B cell (primary cell): ENCODE measurements around the gene ATG4B. TPM values are rescaled to one million over a fixed set of nuclear protein-coding genes. Genes with fewer than 3 reads are reported as not detected.

Experiments
- ATAC-seq: fragments of 200-7000 bp; cut with Tn5 transposase; one replicate; pipeline ENCODE4 v1.10.0; 2021; ENCODE audit warnings: low read depth, mild to moderate bottlenecking, moderate number of reproducible peaks, moderate library complexity
- CTCF ChIA-PET: fragments of 350-600 bp; sonication (Branson Sonifier 250); formaldehyde crosslinking; loops from one replicate; lab custom pipeline; 2021; ENCODE audit warnings: antibody characterized with exemption, inconsistent platforms; lab: Charles Lee
- POLR2A ChIA-PET: fragments of 350-600 bp; sonication (Branson Sonifier 250); formaldehyde crosslinking; loops from one replicate; lab custom pipeline; 2021; ENCODE audit warnings: antibody characterized with exemption; lab: Charles Lee
- DNase-seq: peaks from one replicate; pipeline ENCODE4 v3.0.0; 2013
- H2AFZ ChIP-seq: 2 replicates; pipeline ENCODE4 v1.6.1; 2012; ENCODE audit warnings: mild to moderate bottlenecking, low read depth, low read length; ENCODE audit not compliant: insufficient read depth, poor library complexity, severe bottlenecking
- H3K27ac ChIP-seq, 2 donors: 1 replicate in 1 of 2; 2 replicates in 1 of 2; pipeline ENCODE4 v1.5.1; 2012 to 2013; ENCODE audit warnings: low read length in 2 of 2, mild to moderate bottlenecking in 2 of 2, moderate library complexity in 1 of 2
- H3K27me3 ChIP-seq, 4 experiments: fragments of 200-600 bp in 1 of 4; sonication (generic) in 1 of 4; replicated peaks in 1 of 4; 1 replicate in 2 of 4; 2 replicates in 2 of 4; pipeline versions ENCODE4 v1.6.1 to v1.7.0; 2013 to 2016; ENCODE audit warnings: low read length in 3 of 4, mild to moderate bottlenecking in 2 of 4, mixed read lengths in 1 of 4, moderate library complexity in 1 of 4; ENCODE audit not compliant: insufficient read depth in 4 of 4, control insufficient read depth in 3 of 4; ENCODE audit errors: control extremely low read depth in 1 of 4
- H3K36me3 ChIP-seq, 2 experiments: replicated peaks in 1 of 2; 1 replicate in 1 of 2; 2 replicates in 1 of 2; pipeline versions ENCODE4 v1.6.1 to v1.7.1; 2013; ENCODE audit warnings: low read length in 1 of 2; ENCODE audit not compliant: insufficient read depth in 2 of 2, control insufficient read depth in 1 of 2; ENCODE audit errors: control extremely low read depth in 1 of 2, extremely low read depth in 1 of 2
- H3K4me1 ChIP-seq, 2 donors: fragments of 200-600 bp in 1 of 2; sonication (generic) in 1 of 2; 1 replicate in 1 of 2; 2 replicates in 1 of 2; pipeline versions ENCODE4 v1.5.1 to v1.6.1; 2013 to 2017; ENCODE audit warnings: low read length in 2 of 2; ENCODE audit not compliant: control insufficient read depth in 2 of 2, insufficient read depth in 2 of 2
- H3K4me2 ChIP-seq: replicated peaks from 2 replicates; pipeline ENCODE3; 2012; ENCODE audit warnings: mild to moderate bottlenecking, low read depth, low read length; ENCODE audit not compliant: poor library complexity, severe bottlenecking
- H3K4me3 ChIP-seq, 5 experiments: fragments of 200-600 bp in 1 of 5; sonication (generic) in 1 of 5; 1 replicate in 3 of 5; 2 replicates in 2 of 5; pipeline versions ENCODE4 v1.5.1 to v1.7.0; 2011 to 2016; ENCODE audit warnings: low read length in 4 of 5, mild to moderate bottlenecking in 4 of 5, low read depth in 2 of 5, control low read depth in 1 of 5, moderate library complexity in 1 of 5; ENCODE audit not compliant: insufficient read depth in 1 of 5; ENCODE audit errors: control extremely low read depth in 1 of 5, extremely low read depth in 1 of 5
- H3K79me2 ChIP-seq: fragments of 200-600 bp; sonication (generic); one replicate; pipeline ENCODE4 v1.6.0; 2016; ENCODE audit warnings: low read length; ENCODE audit not compliant: control insufficient read depth, insufficient read depth
- H3K9ac ChIP-seq: fragments of 200-600 bp; sonication (generic); 2 replicates; pipeline ENCODE4 v1.6.1; 2017; ENCODE audit warnings: mild to moderate bottlenecking, low read length, moderate library complexity
- H3K9me3 ChIP-seq, 3 donors: one replicate each; pipeline versions ENCODE4 v1.6.1 to v1.7.1; 2013; ENCODE audit warnings: low read length in 2 of 3; ENCODE audit not compliant: control insufficient read depth in 2 of 3, insufficient read depth in 1 of 3; ENCODE audit errors: control extremely low read depth in 1 of 3
- H4K20me1 ChIP-seq: 2 replicates; pipeline ENCODE4 v1.6.0; 2012; ENCODE audit warnings: mild to moderate bottlenecking, low read length; ENCODE audit not compliant: insufficient read depth, control insufficient read depth, poor library complexity, severe bottlenecking
- H3K27ac Mint-ChIP-seq: one replicate; pipeline ENCODE4 v1.8.0; 2021; ENCODE audit warnings: mixed read lengths
- H3K27me3 Mint-ChIP-seq: one replicate; pipeline ENCODE4 v1.8.0; 2021; ENCODE audit warnings: mixed read lengths
- H3K4me1 Mint-ChIP-seq: one replicate; pipeline ENCODE4 v1.8.0; 2021; ENCODE audit warnings: mixed read lengths
- H3K4me3 Mint-ChIP-seq: one replicate; pipeline ENCODE4 v1.8.0; 2021; ENCODE audit warnings: mixed read lengths
- H3K9me3 Mint-ChIP-seq: one replicate; pipeline ENCODE4 v1.8.0; 2022; ENCODE audit warnings: mixed read lengths; ENCODE audit not compliant: insufficient read depth
- EZH2 ChIP-seq: IDR thresholded peaks from 2 replicates; pipeline ENCODE4 v1.6.1; 2012; ENCODE audit warnings: borderline replicate concordance, low read depth, mild to moderate bottlenecking, moderate library complexity, low read length; ENCODE audit not compliant: insufficient read depth, poor library complexity, severe bottlenecking
- WGBS: methylation state at CpG from one replicate; pipeline ENCODE4 v1.1.5; 2013; ENCODE audit warnings: missing lambda C conversion rate; ENCODE audit not compliant: insufficient coverage; 5-methylcytosine and 5-hydroxymethylcytosine counted together
- intact Hi-C: fragments of 100-400 bp; cut with micrococcal nuclease; formaldehyde crosslinking; loops from one replicate; pipeline ENCODE4 v1.10.0; 2022
- polyA plus RNA-seq: library from polyadenylated mRNA; depleted of rRNA; stranded (reverse); fragments of >200 nt; gene quantifications from 2 replicates; pipeline ENCODE4 v1.2.3, GENCODE V29; 2012
- total RNA-seq, 2 donors: library from RNA; stranded (reverse); fragments of 120-200 nt in 1 of 2; gene quantifications; 1 replicate in 1 of 2; 2 replicates in 1 of 2; pipeline versions ENCODE4 v1.2.3 to v1.2.4, GENCODE V29; 2013 to 2022
- TF ChIP-seq, protein P1 (sequence below): fragments of 200-600 bp; IDR thresholded peaks from one replicate; pipeline ENCODE4 v1.8.0; 2022; ENCODE audit warnings: antibody characterized with exemption, mild to moderate bottlenecking

Gene ATG4B
- total and polyA plus RNA-seq, 2 donors (not counting 1 experiment from before 2014, with no cell fraction given): 130 TPM

DNA sequence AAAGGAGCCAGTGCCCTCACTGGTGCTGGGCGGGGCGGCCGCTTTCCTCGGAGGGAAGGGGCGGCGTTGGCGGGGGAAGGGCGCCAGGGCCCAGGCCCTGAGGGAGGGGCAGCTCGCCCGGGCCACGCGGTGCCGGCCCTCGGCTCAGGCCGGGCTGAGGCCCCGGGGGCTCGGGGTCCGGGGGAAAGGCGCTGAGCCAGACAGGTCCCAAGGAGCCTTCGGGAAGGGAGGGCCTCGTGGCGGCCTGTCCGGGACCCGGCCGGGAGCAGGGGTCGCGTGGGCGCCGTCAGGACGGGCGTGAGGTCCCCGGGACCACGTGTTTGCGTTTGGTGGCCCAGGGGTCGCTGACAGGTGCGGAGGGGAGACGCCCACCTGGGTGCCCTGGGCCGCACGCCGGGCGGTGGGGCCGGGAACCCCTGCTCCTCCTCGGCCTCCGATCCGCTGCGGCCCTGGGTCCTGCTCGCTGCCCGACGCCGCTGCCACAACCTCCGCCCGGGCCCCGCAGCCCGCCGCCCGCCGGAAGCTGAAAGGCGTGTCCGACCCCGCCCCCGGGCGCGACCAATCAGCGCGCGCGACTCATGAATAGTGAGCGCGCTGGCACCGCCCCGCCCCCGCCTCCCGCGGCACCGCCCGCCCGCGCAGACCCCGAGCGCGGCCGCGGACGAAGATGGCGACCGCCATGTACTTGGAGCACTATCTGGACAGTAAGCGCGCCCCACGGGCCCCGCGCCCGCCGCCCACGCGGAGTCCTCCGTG, 64.1 kb downstream of the ATG4B start, which contains the start of gene ING5:
Gene ING5 (plus strand): TSS at position 641 of the 756 bp plus-strand sequence. CDS start 27 bp downstream, at position 668.
- DNase-seq: peak; percentile 97
- ChIA-PET CTCF (interaction anchor here (0.6 to 3.7 kb wide), 10 partner anchors 13 to 387 kb away, joined by 3 to 41 read pairs (median 4); partner anchors contain the start of genes ATG4B, D2HGDH, DTYMK and HDLBP), POLR2A (interaction anchor here (0.5 to 3.5 kb wide), 7 partner anchors 13 to 386 kb away, joined by 3 to 30 read pairs (median 12); partner anchors contain the start of genes ATG4B, D2HGDH, DTYMK and HDLBP)
- no peaks in the 10 kb centered on the region for H3K27me3 Mint-ChIP-seq
- Histone ChIP-seq H4K20me1 (peaks cover 18% of the 10 kb centered on the region), H3K27ac (peak within 1 kb of the TSS; percentile 87 to 89), H3K79me2 (peaks cover 33% of the 10 kb centered on the region), H3K4me2 (peak within 1 kb of the TSS; percentile 99), H3K4me3 (peak within 1 kb of the TSS; percentile 15 to 80 (median 74)), H3K4me1 (peaks cover 14 to 21% of the 10 kb centered on the region in 2 donors), H3K9me3 (peaks cover 0 to 12% (median 2%) of the 10 kb centered on the region in 3 donors), H3K9ac (peak within 1 kb of the TSS; percentile 84), H2AFZ (peak within 1 kb of the TSS; percentile 82), H3K36me3 (peaks cover 0 to 10% of the 10 kb centered on the region in 2 experiments), H3K27me3 (no peaks in the 10 kb centered on the region)
- ATAC-seq: peak; percentile 63
- H3K4me1 Mint-ChIP-seq: peaks cover 20% of the 10 kb centered on the region
- no peak for TF ChIP-seq EZH2
- TF ChIP-seq, protein P1, sequence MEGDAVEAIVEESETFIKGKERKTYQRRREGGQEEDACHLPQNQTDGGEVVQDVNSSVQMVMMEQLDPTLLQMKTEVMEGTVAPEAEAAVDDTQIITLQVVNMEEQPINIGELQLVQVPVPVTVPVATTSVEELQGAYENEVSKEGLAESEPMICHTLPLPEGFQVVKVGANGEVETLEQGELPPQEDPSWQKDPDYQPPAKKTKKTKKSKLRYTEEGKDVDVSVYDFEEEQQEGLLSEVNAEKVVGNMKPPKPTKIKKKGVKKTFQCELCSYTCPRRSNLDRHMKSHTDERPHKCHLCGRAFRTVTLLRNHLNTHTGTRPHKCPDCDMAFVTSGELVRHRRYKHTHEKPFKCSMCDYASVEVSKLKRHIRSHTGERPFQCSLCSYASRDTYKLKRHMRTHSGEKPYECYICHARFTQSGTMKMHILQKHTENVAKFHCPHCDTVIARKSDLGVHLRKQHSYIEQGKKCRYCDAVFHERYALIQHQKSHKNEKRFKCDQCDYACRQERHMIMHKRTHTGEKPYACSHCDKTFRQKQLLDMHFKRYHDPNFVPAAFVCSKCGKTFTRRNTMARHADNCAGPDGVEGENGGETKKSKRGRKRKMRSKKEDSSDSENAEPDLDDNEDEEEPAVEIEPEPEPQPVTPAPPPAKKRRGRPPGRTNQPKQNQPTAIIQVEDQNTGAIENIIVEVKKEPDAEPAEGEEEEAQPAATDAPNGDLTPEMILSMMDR: peak; percentile 19
- under 1% methylated on average over 96 of the region's 96 CpGs for WGBS
- H3K9me3 Mint-ChIP-seq: no peaks in the 10 kb centered on the region
- intact Hi-C loops: loop anchor here (1.0 to 5.0 kb wide), 5 partner anchors 15 to 869 kb away; partner anchors contain the start of genes ATG4B, D2HGDH, DTYMK and THAP4
- peak within 1 kb of the TSS; percentile 96 for H3K27ac Mint-ChIP-seq
- H3K4me3 Mint-ChIP-seq: peak within 1 kb of the TSS; percentile 94
